ENCODE results near the gene PIGX. TPM values are rescaled to one million over a fixed set of nuclear protein-coding genes. Genes with fewer than 3 reads are reported as not detected.
"Not testable (repeated sequence)": the region's sequence is repeated elsewhere in the genome, so short reads cannot be mapped to it uniquely, and the experiment has no call there.

Gene PIGX
- total and polyA plus RNA-seq, 11 donors, result 8.3 to 21.2 (median 17.6) TPM

DNA sequence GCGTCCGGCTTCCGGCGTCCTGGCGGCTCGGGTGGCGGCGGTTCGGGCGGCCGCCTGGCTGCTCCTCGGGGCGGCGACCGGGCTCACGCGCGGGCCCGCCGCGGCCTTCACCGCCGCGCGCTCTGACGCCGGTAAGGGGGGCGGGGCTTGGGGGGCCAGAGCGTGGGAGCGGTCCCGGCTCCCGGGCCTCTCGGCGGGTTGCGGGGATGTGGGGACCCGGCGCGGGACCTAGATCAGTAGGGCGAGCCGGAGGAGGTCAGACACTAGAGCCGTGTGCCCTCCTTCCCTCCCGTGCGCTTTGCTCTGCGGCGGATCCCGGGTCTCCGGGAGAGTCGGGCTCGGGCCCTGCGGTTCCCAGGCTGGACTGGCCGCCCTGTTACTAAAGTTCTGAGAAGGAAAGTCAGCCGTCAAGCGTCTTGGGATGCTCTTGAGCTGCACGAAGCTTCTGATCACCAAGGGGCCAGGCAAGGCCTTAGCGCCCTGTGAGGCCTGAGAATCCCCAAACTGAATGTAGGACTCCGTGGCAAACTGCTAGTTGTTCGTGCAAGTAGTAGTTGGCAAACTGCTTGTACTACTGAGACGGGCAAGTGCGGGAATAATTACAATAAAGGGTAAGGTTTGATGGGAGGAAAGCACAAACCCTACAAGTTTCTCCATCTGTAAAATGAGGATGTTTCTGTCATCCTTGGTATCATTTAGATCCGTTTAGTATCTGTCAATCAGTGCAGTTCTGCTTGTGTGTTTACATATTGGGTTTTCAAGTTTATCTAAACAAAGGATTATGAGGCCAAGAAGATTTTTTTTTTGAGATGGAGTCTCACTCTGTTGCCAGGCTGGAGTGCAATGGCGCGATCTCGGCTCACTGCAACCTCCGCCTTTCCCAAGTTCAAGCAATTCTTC is 587 bp downstream of the PIGX start:
- whole genome bisulfite sequencing, 4 donors, result 6 to 19% (median 12%) methylated on average over 19 to 64 of the region's 64 CpGs
- peak overlapping the region; percentile 57 to 98 (median 90) for H3K4me3 ChIP-seq

DNA sequence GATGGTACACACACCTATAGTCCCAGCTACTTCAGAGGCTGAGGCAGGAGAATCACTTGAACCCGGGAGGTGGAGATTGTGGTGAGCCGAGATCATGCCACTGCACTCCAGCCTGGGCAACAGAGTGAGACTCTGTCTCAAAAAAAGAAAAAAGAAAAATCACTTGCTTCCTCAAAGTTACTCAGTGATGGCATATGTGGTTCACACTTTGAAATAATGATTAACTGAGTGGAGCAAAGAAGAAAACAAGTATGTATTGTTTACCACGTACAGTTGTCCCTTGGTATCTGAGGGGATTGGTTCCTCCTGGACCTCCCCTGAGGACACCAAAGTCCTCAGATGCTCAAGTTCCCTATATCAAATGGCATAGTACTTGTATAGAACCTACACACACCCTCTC is 5.0 kb downstream of the PIGX start:
- ATAC-seq, result not testable (repeated sequence)

More for the DNA sequence above, 587 bp downstream of the PIGX start:
- intact Hi-C loops (cut with DNase I), result loop anchor here in 3 of 10 donors (2.0 kb wide), 2 partner anchors 24 to 26 kb away; partner anchors contain the start of gene PAK2 (in 2 of the 3)
- no peaks in the 10 kb centered on the region for H3K9me3 ChIP-seq
- ATAC-seq, result peak; percentile 12 to 91 (median 80)
- peaks cover 0 to 6% (median 0%) of the 10 kb centered on the region in 9 donors for H3K36me3 ChIP-seq
- TF ChIP-seq, protein P1, sequence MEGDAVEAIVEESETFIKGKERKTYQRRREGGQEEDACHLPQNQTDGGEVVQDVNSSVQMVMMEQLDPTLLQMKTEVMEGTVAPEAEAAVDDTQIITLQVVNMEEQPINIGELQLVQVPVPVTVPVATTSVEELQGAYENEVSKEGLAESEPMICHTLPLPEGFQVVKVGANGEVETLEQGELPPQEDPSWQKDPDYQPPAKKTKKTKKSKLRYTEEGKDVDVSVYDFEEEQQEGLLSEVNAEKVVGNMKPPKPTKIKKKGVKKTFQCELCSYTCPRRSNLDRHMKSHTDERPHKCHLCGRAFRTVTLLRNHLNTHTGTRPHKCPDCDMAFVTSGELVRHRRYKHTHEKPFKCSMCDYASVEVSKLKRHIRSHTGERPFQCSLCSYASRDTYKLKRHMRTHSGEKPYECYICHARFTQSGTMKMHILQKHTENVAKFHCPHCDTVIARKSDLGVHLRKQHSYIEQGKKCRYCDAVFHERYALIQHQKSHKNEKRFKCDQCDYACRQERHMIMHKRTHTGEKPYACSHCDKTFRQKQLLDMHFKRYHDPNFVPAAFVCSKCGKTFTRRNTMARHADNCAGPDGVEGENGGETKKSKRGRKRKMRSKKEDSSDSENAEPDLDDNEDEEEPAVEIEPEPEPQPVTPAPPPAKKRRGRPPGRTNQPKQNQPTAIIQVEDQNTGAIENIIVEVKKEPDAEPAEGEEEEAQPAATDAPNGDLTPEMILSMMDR (IDR thresholded peaks at IDR 0.05), result peak in 1 of 12 donors; percentile 23
- peak in 1 of 2 donors; percentile 32 for TF ChIP-seq POLR2A (IDR thresholded peaks at IDR 0.05)
- no peaks in the 10 kb centered on the region for H3K27me3 ChIP-seq
- peak overlapping the region; percentile 69 to 95 (median 90) for H3K27ac ChIP-seq
- H3K4me1 ChIP-seq, result peaks cover 0 to 23% (median 13%) of the 10 kb centered on the region in 12 donors
- peak; percentile 72 to 88 (median 78) for DNase-seq

DNA sequence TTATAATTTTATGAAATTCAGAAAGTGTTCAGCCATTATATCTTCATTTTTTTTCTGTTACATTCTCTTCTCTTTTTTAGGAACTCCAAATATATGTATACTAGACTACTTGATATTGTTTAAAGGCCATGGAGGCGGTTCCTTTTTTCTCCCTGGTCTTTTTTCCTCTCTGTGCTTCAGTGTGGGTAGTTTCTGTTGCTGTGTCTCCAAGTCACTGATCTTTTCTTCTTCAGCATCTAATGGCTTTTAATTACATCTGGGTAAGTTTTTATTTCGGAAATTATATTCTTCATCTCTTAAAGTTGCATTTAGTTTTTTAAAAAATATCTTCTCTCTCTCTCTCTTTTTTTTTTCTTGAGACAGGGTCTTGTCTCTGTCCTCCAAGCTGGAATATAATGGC is 8.9 kb downstream of the PIGX start:
- WGBS, 4 donors, result 50 to 99% (median 75%) methylated on average over 2 of the region's 2 CpGs
- no peak for ATAC-seq
- no peak for DNase-seq
- Histone ChIP-seq H3K36me3 (peaks cover 0 to 42% (median 29%) of the 10 kb centered on the region in 9 donors), H3K4me3 (no peak overlapping the region), H3K4me1 (no peaks in the 10 kb centered on the region), H3K9me3 (peaks cover 0 to 4% (median 0%) of the 10 kb centered on the region in 12 donors), H3K27ac (no peak overlapping the region), H3K27me3 (no peaks in the 10 kb centered on the region)
- intact Hi-C loops (cut with DNase I), result no loop called here
- TF ChIP-seq, protein P1 (IDR thresholded peaks at IDR 0.05), result no peak
- no peak for TF ChIP-seq POLR2A (IDR thresholded peaks at IDR 0.05)

More for the DNA sequence above, 5.0 kb downstream of the PIGX start:
- WGBS, 4 donors, result 90 to 96% (median 94%) methylated on average over 3 of the region's 3 CpGs
- peaks cover 0 to 20% (median 12%) of the 10 kb centered on the region in 9 donors for H3K36me3 ChIP-seq
- H3K4me1 ChIP-seq, result peaks cover 0 to 14% (median 8%) of the 10 kb centered on the region in 12 donors
- H3K27ac ChIP-seq; intact Hi-C loops (cut with DNase I); H3K27me3 ChIP-seq; H3K4me3 ChIP-seq; H3K9me3 ChIP-seq; DNase-seq: not testable (repeated sequence)

DNA sequence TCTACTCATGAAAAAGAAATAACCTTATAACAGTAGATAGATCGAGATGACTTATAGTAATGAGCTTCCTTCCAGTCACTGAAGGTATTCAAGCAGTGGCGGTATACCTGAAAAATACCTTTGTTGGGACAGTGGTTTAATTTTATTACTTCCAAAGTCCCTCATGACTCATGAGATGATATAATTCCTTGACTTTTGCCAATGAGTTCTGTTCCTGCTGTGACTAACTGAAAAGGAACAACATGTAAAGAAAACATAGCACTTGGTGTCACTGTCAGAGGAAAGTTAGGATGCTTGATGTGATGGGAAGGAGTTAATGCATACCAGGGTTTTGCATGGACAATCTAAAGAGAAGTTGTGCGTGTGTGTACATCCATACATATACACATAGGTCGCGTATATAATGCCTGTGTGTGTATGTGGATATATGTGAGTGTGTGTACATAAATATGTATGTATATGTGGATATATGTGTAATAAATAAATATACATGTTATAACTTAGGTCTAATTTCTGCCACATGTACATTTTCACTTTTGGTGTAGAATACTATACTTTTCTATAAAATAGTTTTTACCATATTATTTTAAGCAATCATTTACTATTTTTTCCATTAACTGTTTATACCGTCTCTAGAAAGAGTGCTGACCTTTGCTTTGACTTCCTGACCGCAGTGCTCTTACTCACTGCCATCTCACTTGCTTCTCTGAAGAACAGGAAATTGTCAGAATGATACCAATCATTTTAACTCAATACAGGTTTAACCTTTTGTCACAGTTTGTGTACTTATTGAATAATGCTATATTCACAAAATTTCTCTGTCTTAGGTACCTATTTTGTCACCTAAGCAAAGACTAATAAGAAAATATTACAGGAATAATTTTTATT is 14.9 kb downstream of the PIGX start:
- Histone ChIP-seq H3K27ac (no peak overlapping the region), H3K9me3 (no peaks in the 10 kb centered on the region), H3K36me3 (peaks cover 0 to 56% (median 43%) of the 10 kb centered on the region in 9 donors), H3K4me1 (peaks cover 0 to 7% (median 0%) of the 10 kb centered on the region in 12 donors), H3K27me3 (no peaks in the 10 kb centered on the region), H3K4me3 (no peak overlapping the region)
- intact Hi-C loops (cut with DNase I), result no loop called here
- TF ChIP-seq POLR2A (IDR thresholded peaks at IDR 0.05), result no peak
- TF ChIP-seq, protein P1 (IDR thresholded peaks at IDR 0.05), result no peak
- DNase-seq, result no peak
- no peak for ATAC-seq
- WGBS, 4 donors, result 76 to 91% (median 80%) methylated on average over 7 of the region's 7 CpGs
